ENCODE measurements around the gene SLC30A7.

SLC30A7 gene

DNA sequence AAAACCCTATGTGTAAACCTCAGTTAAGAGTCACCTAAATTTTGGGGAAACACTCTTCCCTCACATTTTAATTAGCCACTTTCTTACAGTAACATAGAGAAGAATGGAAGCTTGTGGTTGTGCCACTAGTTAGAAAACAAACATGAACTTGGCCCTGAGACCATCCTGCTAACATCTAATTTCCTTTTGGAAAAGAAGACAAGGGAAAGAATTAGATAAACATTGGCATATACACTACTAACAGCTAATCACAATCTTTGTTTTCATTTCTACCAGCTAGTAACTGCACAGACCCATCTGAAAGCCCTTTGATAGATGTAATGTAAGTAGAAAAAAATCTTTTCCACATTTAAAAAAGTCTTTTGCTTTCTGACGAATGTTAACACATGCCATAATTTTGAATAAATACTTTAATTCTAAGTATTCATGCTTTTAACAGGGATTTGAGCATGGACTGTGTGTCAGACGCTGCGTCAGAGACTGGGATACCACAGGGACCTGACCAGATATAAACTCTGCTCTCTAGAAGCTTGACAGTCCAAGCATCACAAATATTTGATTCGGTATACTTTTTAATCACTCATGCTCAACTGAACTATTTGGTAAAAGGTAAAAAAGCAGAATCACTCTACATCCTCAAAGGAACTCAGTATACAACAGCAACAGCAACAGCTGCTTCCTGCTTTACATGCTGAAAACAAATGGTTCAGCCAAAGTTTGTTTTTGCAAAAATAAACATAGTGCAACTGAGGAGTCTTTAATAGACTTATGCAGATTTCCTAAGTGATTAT lies 99.5 kb downstream of the SLC30A7 start:
- Histone ChIP-seq H3K4me3 (ENCODE audit: low read length) (no peak overlapping the region), H3K79me2 (ENCODE audit: low read length) (no peaks in the 10 kb centered on the region), H2AFZ (ENCODE audit: low read depth, low read length) (no peak overlapping the region), H3K27ac (ENCODE audit: low read length) (no peak overlapping the region), H3K9me3 (ENCODE audit: insufficient read depth, low read length) (no peaks in the 10 kb centered on the region), H3K4me2 (ENCODE audit: low read length) (no peak overlapping the region), H3K27me3 (ENCODE audit: low read depth, low read length) (no peaks in the 10 kb centered on the region), H3K4me1 (ENCODE audit: low read length) (no peaks in the 10 kb centered on the region), H4K20me1 (ENCODE audit: insufficient read depth, low read length) (no peaks in the 10 kb centered on the region), H3K9ac (ENCODE audit: low read length) (no peak overlapping the region), H3K36me3 (replicated peaks; ENCODE audit: low read depth, low read length) (peaks cover 3% of the 10 kb centered on the region)
- no peak for TF ChIP-seq EZH2phosphoT487 (IDR thresholded peaks at IDR 0.05; ENCODE audit: low read depth)
- TF ChIP-seq, protein P1, sequence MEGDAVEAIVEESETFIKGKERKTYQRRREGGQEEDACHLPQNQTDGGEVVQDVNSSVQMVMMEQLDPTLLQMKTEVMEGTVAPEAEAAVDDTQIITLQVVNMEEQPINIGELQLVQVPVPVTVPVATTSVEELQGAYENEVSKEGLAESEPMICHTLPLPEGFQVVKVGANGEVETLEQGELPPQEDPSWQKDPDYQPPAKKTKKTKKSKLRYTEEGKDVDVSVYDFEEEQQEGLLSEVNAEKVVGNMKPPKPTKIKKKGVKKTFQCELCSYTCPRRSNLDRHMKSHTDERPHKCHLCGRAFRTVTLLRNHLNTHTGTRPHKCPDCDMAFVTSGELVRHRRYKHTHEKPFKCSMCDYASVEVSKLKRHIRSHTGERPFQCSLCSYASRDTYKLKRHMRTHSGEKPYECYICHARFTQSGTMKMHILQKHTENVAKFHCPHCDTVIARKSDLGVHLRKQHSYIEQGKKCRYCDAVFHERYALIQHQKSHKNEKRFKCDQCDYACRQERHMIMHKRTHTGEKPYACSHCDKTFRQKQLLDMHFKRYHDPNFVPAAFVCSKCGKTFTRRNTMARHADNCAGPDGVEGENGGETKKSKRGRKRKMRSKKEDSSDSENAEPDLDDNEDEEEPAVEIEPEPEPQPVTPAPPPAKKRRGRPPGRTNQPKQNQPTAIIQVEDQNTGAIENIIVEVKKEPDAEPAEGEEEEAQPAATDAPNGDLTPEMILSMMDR (IDR thresholded peaks at IDR 0.05; ENCODE audit: low read depth, low read length) = no peak

DNA sequence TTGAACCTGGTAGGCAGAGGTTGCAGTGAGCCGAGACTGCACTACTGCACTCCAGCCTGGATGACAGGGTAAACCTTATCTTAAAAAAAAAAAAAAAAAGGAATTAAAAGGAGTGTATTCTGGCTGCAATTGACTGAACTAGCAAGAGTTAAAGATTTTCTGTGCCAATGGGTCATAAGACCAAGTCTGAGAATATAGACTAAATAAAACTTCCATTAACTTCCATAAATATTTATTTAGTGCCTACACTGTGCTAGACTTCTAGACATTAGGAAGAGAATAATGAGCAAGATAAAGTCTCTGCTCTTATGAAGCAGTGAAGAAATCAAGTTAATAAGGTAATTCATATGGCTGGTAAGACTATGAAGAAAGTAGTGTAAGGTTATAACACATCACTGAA lies 102.5 kb downstream of the SLC30A7 start:
- Histone ChIP-seq H3K79me2 (ENCODE audit: low read length) (no peaks in the 10 kb centered on the region), H3K4me3 (ENCODE audit: low read length) (no peak overlapping the region), H3K4me1 (ENCODE audit: low read length) (no peaks in the 10 kb centered on the region), H3K27me3 (ENCODE audit: low read depth, low read length) (no peaks in the 10 kb centered on the region), H3K9me3 (ENCODE audit: insufficient read depth, low read length) (no peaks in the 10 kb centered on the region), H4K20me1 (ENCODE audit: insufficient read depth, low read length) (no peaks in the 10 kb centered on the region), H3K4me2 (ENCODE audit: low read length) (no peak overlapping the region), H3K27ac (ENCODE audit: low read length) (no peak overlapping the region), H2AFZ (ENCODE audit: low read depth, low read length) (no peak overlapping the region), H3K36me3 (replicated peaks; ENCODE audit: low read depth, low read length) (peaks cover 2% of the 10 kb centered on the region), H3K9ac (ENCODE audit: low read length) (no peak overlapping the region)
- TF ChIP-seq, protein P1 (IDR thresholded peaks at IDR 0.05; ENCODE audit: low read depth, low read length) = no peak
- no peak for TF ChIP-seq EZH2phosphoT487 (IDR thresholded peaks at IDR 0.05; ENCODE audit: low read depth)

DNA sequence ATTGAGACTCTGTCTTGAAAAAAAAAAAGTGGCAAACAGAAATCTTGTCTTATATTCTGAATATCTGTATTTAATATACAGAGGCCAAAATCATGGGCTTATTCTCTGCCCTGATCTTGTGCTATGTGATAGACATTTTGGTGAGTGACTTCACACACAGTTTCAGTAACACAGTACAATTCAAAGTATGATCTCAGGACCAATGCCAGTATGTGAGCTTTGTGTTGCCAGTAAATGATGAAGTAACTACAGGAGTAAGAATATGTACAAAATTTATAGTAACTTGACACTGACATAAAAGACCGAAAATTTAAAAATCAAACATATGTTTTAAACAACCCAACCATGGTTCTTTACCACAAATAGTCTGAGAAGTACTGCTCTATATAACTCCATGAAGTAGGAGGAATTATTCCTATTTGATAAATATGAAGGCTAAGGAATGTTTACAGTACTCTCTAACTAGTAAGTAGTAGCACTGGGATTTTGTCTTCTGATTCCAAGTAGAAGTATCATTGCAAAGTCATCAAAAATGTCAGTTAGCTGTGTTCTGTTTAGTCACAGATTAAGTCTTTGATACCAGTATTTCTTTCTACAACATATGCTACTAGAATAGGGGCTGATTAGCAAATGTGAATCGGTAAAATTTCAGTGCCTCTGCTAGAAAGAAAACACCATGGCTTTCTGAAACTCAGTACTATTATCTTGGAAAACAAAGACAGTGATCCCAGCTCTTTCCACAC lies 104.4 kb downstream of the SLC30A7 start:
- H3K27ac ChIP-seq (ENCODE audit: low read length) = no peak overlapping the region
- no peak overlapping the region for H3K4me2 ChIP-seq (ENCODE audit: low read length)
- no peak overlapping the region for H3K9ac ChIP-seq (ENCODE audit: low read length)
- H2AFZ ChIP-seq (ENCODE audit: low read depth, low read length) = no peak overlapping the region
- no peaks in the 10 kb centered on the region for H3K27me3 ChIP-seq (ENCODE audit: low read depth, low read length)
- H3K4me3 ChIP-seq (ENCODE audit: low read length) = no peak overlapping the region
- H3K79me2 ChIP-seq (ENCODE audit: low read length) = no peaks in the 10 kb centered on the region
- TF ChIP-seq, protein P1 (IDR thresholded peaks at IDR 0.05; ENCODE audit: low read depth, low read length) = no peak
- no peak for TF ChIP-seq EZH2phosphoT487 (IDR thresholded peaks at IDR 0.05; ENCODE audit: low read depth)
- no peaks in the 10 kb centered on the region for H4K20me1 ChIP-seq (ENCODE audit: insufficient read depth, low read length)
- H3K36me3 ChIP-seq (replicated peaks; ENCODE audit: low read depth, low read length) = peaks cover 2% of the 10 kb centered on the region
- no peaks in the 10 kb centered on the region for H3K9me3 ChIP-seq (ENCODE audit: insufficient read depth, low read length)
- H3K4me1 ChIP-seq (ENCODE audit: low read length) = no peaks in the 10 kb centered on the region

DNA sequence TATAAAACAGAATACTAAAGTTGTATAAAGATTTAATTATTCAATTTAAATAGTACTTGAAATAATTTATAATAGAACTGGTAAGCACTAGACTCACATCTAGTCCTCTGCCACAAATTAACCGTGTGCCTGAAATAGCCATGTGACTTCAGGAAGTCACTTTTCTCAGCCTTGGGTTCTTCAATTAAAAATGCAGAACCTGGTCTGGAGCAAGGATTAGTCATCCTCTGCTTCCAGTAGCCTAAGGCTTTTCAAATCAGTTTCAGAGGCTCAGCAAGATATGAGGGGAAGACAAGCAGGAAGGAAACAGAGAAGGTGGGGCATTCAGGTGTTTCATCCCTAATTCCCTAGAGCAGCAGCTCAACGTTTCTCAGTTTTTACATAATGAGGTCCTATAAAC lies 106.7 kb downstream of the SLC30A7 start:
- no peak overlapping the region for H3K27ac ChIP-seq (ENCODE audit: low read length)
- H2AFZ ChIP-seq (ENCODE audit: low read depth, low read length) = no peak overlapping the region
- H3K36me3 ChIP-seq (replicated peaks; ENCODE audit: low read depth, low read length) = no peaks in the 10 kb centered on the region
- H3K79me2 ChIP-seq (ENCODE audit: low read length) = no peaks in the 10 kb centered on the region
- TF ChIP-seq, protein P1 (IDR thresholded peaks at IDR 0.05; ENCODE audit: low read depth, low read length) = no peak
- no peak for TF ChIP-seq EZH2phosphoT487 (IDR thresholded peaks at IDR 0.05; ENCODE audit: low read depth)
- no peak overlapping the region for H3K4me2 ChIP-seq (ENCODE audit: low read length)
- H3K27me3 ChIP-seq (ENCODE audit: low read depth, low read length) = no peaks in the 10 kb centered on the region
- H4K20me1 ChIP-seq (ENCODE audit: insufficient read depth, low read length) = no peaks in the 10 kb centered on the region
- H3K4me3 ChIP-seq (ENCODE audit: low read length) = no peak overlapping the region
- H3K9me3 ChIP-seq (ENCODE audit: insufficient read depth, low read length) = no peaks in the 10 kb centered on the region
- H3K4me1 ChIP-seq (ENCODE audit: low read length) = no peaks in the 10 kb centered on the region
- no peak overlapping the region for H3K9ac ChIP-seq (ENCODE audit: low read length)
